ENCODE results near the gene ELAC1.

- TF ChIP-seq EP300 (IDR thresholded peaks at IDR 0.05; ENCODE audit: borderline replicate concordance) (no peak), FOXM1 (IDR thresholded peaks at IDR 0.05; ENCODE audit: borderline replicate concordance, low read depth) (no peak), CREB1 (IDR thresholded peaks at IDR 0.05; ENCODE audit: low read depth) (no peak), YY1 (IDR thresholded peaks at IDR 0.05; ENCODE audit: low read depth) (no peak), MAX (IDR thresholded peaks at IDR 0.05) (no peak), ZBTB7A (IDR thresholded peaks at IDR 0.05; ENCODE audit: low read depth) (no peak), TEAD4 (IDR thresholded peaks at IDR 0.05) (no peak), RAD21 (IDR thresholded peaks at IDR 0.05; ENCODE audit: low read depth) (no peak), TAF1 (IDR thresholded peaks at IDR 0.05; ENCODE audit: low read depth) (no peak), CEBPB (IDR thresholded peaks at IDR 0.05) (no peak)
Observed at GRCh38 chr18:50970006-50970405, 2.2 kb downstream of the ELAC1 start.

Data from Ishikawa (cell line).